GM23338 (cell line): ENCODE data around the gene PSAPL1. TPM values are rescaled to one million over a fixed set of nuclear protein-coding genes. Genes with fewer than 3 reads are reported as not detected.

Experiments
- ATAC-seq: fragments of 200-7000 bp; cut with Tn5 transposase; 3 replicates; pipeline ENCODE4 v1.9.1; 2020
- DNase-seq: peaks from one replicate; pipeline ENCODE4 v3.0.0-alpha.2; 2015; ENCODE audit warnings: low spot score
- H2AFZ ChIP-seq: fragments of 200-600 bp; sonication (generic); 2 replicates; pipeline ENCODE4 v1.8.0; 2016; ENCODE audit warnings: antibody characterized with exemption, mild to moderate bottlenecking, moderate library complexity
- H3F3A ChIP-seq: fragments of 200-600 bp; sonication (generic); replicated peaks from 2 replicates; pipeline ENCODE4 v1.8.0; 2017; ENCODE audit warnings: antibody characterized with exemption, mixed run types, low read depth
- H3K27ac ChIP-seq: fragments of 200-600 bp; sonication (generic); 2 replicates; pipeline ENCODE4 v1.6.1; 2016; ENCODE audit warnings: low read depth
- H3K27me3 ChIP-seq: fragments of 200-600 bp; sonication (generic); 2 replicates; pipeline ENCODE4 v1.8.0; 2016; ENCODE audit warnings: mild to moderate bottlenecking, mixed run types, moderate library complexity; ENCODE audit not compliant: insufficient read depth
- H3K36me3 ChIP-seq: fragments of 200-600 bp; sonication (generic); 2 replicates; pipeline ENCODE4 v1.8.0; 2016; ENCODE audit warnings: mild to moderate bottlenecking; ENCODE audit not compliant: insufficient read depth
- H3K4me1 ChIP-seq: fragments of 200-600 bp; sonication (generic); 2 replicates; pipeline ENCODE4 v1.8.0; 2016; ENCODE audit warnings: mild to moderate bottlenecking, moderate library complexity; ENCODE audit not compliant: insufficient read depth
- H3K4me2 ChIP-seq: fragments of 200-600 bp; sonication (generic); 2 replicates; pipeline ENCODE4 v1.7.1; 2017; ENCODE audit warnings: mixed run types
- H3K4me3 ChIP-seq: fragments of 200-600 bp; sonication (generic); 2 replicates; pipeline ENCODE4 v1.6.1; 2016; ENCODE audit warnings: mixed run types
- H3K79me2 ChIP-seq: fragments of 200-600 bp; sonication (generic); replicated peaks from 2 replicates; pipeline ENCODE4 v1.8.0; 2017; ENCODE audit warnings: mild to moderate bottlenecking; ENCODE audit not compliant: insufficient read depth
- H3K9me2 ChIP-seq: fragments of 200-600 bp; sonication (generic); 2 replicates; pipeline ENCODE4 v1.8.0; 2017; ENCODE audit not compliant: insufficient read depth
- H4K20me1 ChIP-seq: fragments of 200-600 bp; sonication (generic); replicated peaks from 2 replicates; pipeline ENCODE4 v1.8.0; 2017; ENCODE audit warnings: mild to moderate bottlenecking; ENCODE audit not compliant: insufficient read depth
- H3K27ac Mint-ChIP-seq: 2 replicates; pipeline ENCODE4 v1.8.0; 2020; ENCODE audit warnings: inconsistent platforms, mild to moderate bottlenecking, moderate library complexity, mixed read lengths
- H3K27me3 Mint-ChIP-seq: 3 replicates; pipeline ENCODE4 v1.8.0; 2022; ENCODE audit warnings: low read depth, mild to moderate bottlenecking, moderate library complexity, mixed read lengths, inconsistent platforms; ENCODE audit not compliant: insufficient read depth, poor library complexity
- H3K36me3 Mint-ChIP-seq: 3 replicates; pipeline ENCODE4 v1.8.0; 2021; ENCODE audit warnings: low read depth, mild to moderate bottlenecking, inconsistent platforms, moderate library complexity, mixed read lengths
- H3K4me1 Mint-ChIP-seq: 3 replicates; pipeline ENCODE4 v1.8.0; 2020; ENCODE audit warnings: mild to moderate bottlenecking, inconsistent platforms, mixed read lengths
- H3K4me3 Mint-ChIP-seq: 3 replicates; pipeline ENCODE4 v1.8.0; 2021; ENCODE audit warnings: moderate library complexity, mild to moderate bottlenecking, inconsistent platforms, mixed read lengths
- H3K9me3 Mint-ChIP-seq: 3 replicates; pipeline ENCODE4 v1.8.0; 2020; ENCODE audit warnings: moderate library complexity, mild to moderate bottlenecking, inconsistent platforms, mixed read lengths
- CREB1 ChIP-seq: fragments of 250-450 bp; sonication (Bioruptor Pico); IDR thresholded peaks from 2 replicates; pipeline ENCODE4 v1.5.0; 2020; ENCODE audit warnings: low read depth, mild to moderate bottlenecking, moderate library complexity
- CTCF ChIP-seq, 2 experiments: fragments of 200-600 bp in 1 of 2; sonication (generic) in 1 of 2; conservative IDR thresholded peaks; 2 replicates each; pipeline versions ENCODE4 v1.5.1 to v1.6.1; 2016 to 2017; ENCODE audit warnings: antibody characterized with exemption in 2 of 2, low read depth in 2 of 2, mild to moderate bottlenecking in 2 of 2, moderate library complexity in 1 of 2
- ETS1 ChIP-seq: IDR thresholded peaks from 2 replicates; pipeline ENCODE4 v1.6.1; 2016; ENCODE audit warnings: antibody characterized with exemption
- EZH2 ChIP-seq: fragments of 200-600 bp; sonication (generic); IDR thresholded peaks from one replicate; pipeline ENCODE4 v1.8.0; 2017; ENCODE audit warnings: antibody characterized with exemption, mild to moderate bottlenecking, low read depth; ENCODE audit not compliant: unreplicated experiment
- EZH2phosphoT487 ChIP-seq: fragments of 200-600 bp; sonication (generic); IDR thresholded peaks from one replicate; pipeline ENCODE4 v1.8.1; 2018; ENCODE audit warnings: antibody characterized with exemption; ENCODE audit not compliant: unreplicated experiment
- JUNB ChIP-seq: IDR thresholded peaks from one replicate; pipeline ENCODE4 v1.6.1; 2016; ENCODE audit warnings: antibody characterized with exemption; ENCODE audit not compliant: unreplicated experiment
- NANOG ChIP-seq: IDR thresholded peaks from 2 replicates; pipeline ENCODE4 v1.6.1; 2016; ENCODE audit warnings: antibody characterized with exemption, borderline replicate concordance
- POLR2AphosphoS5 ChIP-seq: IDR thresholded peaks from 2 replicates; pipeline ENCODE4 v1.6.1; 2016; ENCODE audit warnings: antibody characterized with exemption, low read depth
- STAT1 ChIP-seq: IDR thresholded peaks from one replicate; pipeline ENCODE4 v1.6.1; 2016; ENCODE audit warnings: antibody characterized with exemption; ENCODE audit not compliant: unreplicated experiment
- ZNF114 ChIP-seq: fragments of 250-450 bp; sonication (Bioruptor Pico); IDR thresholded peaks from 2 replicates; pipeline ENCODE4 v1.5.0; 2020; ENCODE audit warnings: mild to moderate bottlenecking, moderate library complexity
- ZNF331 ChIP-seq: fragments of 250-450 bp; sonication (Bioruptor Pico); IDR thresholded peaks from 2 replicates; pipeline ENCODE4 v1.5.0; 2020; ENCODE audit warnings: low read depth, mild to moderate bottlenecking, moderate library complexity
- ZNF462 ChIP-seq: fragments of 250-450 bp; sonication (Bioruptor Pico); IDR thresholded peaks from 2 replicates; pipeline ENCODE4 v1.5.0; 2020; ENCODE audit warnings: mild to moderate bottlenecking, moderate library complexity
- polyA plus RNA-seq: library from polyadenylated mRNA; unstranded; fragments of >200 nt; fragmentation: Nextera tagmentation; extraction: Ambion mirVana; gene quantifications from 2 replicates; pipeline ENCODE4 v1.2.1, GENCODE V29; 2016
- total RNA-seq: library from RNA; depleted of rRNA; stranded (reverse); fragments of >200 nt; shearing (Covaris generic); gene quantifications from 2 replicates; pipeline ENCODE4 v1.2.3, GENCODE V29; 2014
- TF ChIP-seq, protein P1 (sequence below): IDR thresholded peaks from one replicate; pipeline ENCODE4 v1.6.1; 2018; ENCODE audit warnings: antibody characterized with exemption; ENCODE audit not compliant: unreplicated experiment

PSAPL1 gene
- total and polyA plus RNA-seq, 2 experiments from 2014 or later: not detected

GRCh38 chr4:7463566-7464258, 29.0 kb upstream of the PSAPL1 start:
- no peak overlapping the region for H3K27ac Mint-ChIP-seq
- no peaks in the 10 kb centered on the region for H3K36me3 Mint-ChIP-seq
- Histone ChIP-seq H3K27me3 (no peaks in the 10 kb centered on the region), H2AFZ (no peak overlapping the region), H3K4me2 (no peak overlapping the region), H3K36me3 (no peaks in the 10 kb centered on the region), H3K4me1 (no peaks in the 10 kb centered on the region), H3K27ac (no peak overlapping the region), H3K9me2 (no peaks in the 10 kb centered on the region), H3K79me2 (no peaks in the 10 kb centered on the region), H3K4me3 (no peak overlapping the region), H3F3A (no peaks in the 10 kb centered on the region), H4K20me1 (no peaks in the 10 kb centered on the region)
- H3K27me3 Mint-ChIP-seq: peaks cover 12% of the 10 kb centered on the region
- no peak overlapping the region for H3K4me3 Mint-ChIP-seq
- DNase-seq (no peak), ATAC-seq (no peak)
- peaks cover 30% of the 10 kb centered on the region for H3K4me1 Mint-ChIP-seq
- TF ChIP-seq ZNF114 (CRISPR knock-in tag) (no peak), POLR2AphosphoS5 (no peak), EZH2 (no peak), ZNF331 (CRISPR knock-in tag) (no peak), ZNF462 (no peak), ETS1 (no peak), JUNB (no peak), CTCF (conservative IDR thresholded peaks at IDR 0.05; ENCODE audit: low read depth in 2 of 2) (no peak), STAT1 (no peak), CREB1 (CRISPR knock-in tag) (no peak), NANOG (no peak), EZH2phosphoT487 (no peak)
- TF ChIP-seq, protein P1, sequence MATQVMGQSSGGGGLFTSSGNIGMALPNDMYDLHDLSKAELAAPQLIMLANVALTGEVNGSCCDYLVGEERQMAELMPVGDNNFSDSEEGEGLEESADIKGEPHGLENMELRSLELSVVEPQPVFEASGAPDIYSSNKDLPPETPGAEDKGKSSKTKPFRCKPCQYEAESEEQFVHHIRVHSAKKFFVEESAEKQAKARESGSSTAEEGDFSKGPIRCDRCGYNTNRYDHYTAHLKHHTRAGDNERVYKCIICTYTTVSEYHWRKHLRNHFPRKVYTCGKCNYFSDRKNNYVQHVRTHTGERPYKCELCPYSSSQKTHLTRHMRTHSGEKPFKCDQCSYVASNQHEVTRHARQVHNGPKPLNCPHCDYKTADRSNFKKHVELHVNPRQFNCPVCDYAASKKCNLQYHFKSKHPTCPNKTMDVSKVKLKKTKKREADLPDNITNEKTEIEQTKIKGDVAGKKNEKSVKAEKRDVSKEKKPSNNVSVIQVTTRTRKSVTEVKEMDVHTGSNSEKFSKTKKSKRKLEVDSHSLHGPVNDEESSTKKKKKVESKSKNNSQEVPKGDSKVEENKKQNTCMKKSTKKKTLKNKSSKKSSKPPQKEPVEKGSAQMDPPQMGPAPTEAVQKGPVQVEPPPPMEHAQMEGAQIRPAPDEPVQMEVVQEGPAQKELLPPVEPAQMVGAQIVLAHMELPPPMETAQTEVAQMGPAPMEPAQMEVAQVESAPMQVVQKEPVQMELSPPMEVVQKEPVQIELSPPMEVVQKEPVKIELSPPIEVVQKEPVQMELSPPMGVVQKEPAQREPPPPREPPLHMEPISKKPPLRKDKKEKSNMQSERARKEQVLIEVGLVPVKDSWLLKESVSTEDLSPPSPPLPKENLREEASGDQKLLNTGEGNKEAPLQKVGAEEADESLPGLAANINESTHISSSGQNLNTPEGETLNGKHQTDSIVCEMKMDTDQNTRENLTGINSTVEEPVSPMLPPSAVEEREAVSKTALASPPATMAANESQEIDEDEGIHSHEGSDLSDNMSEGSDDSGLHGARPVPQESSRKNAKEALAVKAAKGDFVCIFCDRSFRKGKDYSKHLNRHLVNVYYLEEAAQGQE: no peak
- peaks cover 4% of the 10 kb centered on the region; the same call in 2 of the 3 replicates for H3K9me3 Mint-ChIP-seq
